Natural killer cell (primary cell): ENCODE results near the gene SPOCK1. TPM values are rescaled to one million over a fixed set of nuclear protein-coding genes. Genes with fewer than 3 reads are reported as not detected.

Experiments
- ATAC-seq, 3 donors: fragments of 150-1000 bp in 2 of 3; fragments of 200-7000 bp in 1 of 3; cut with Tn5 transposase; 1 replicate in 1 of 3; 2 replicates in 2 of 3; pipeline ENCODE4 v1.10.0; 2021; ENCODE audit warnings: mild to moderate bottlenecking in 2 of 3, moderate library complexity in 2 of 3
- DNase-seq, 2 donors: peaks; one replicate each; pipeline versions ENCODE4 v3.0.0 to v3.0.0-alpha.2; 2013 to 2021; ENCODE audit warnings: mixed read lengths in 1 of 2
- H3K27ac ChIP-seq: one replicate; pipeline ENCODE4 v1.5.1; 2013; ENCODE audit warnings: mild to moderate bottlenecking, low read length
- H3K27me3 ChIP-seq: one replicate; pipeline ENCODE4 v1.6.1; 2013; ENCODE audit warnings: low read length; ENCODE audit not compliant: control insufficient read depth, insufficient read depth
- H3K36me3 ChIP-seq: one replicate; pipeline ENCODE4 v1.6.1; 2013; ENCODE audit warnings: low read length; ENCODE audit not compliant: control insufficient read depth, insufficient read depth
- H3K4me1 ChIP-seq: one replicate; pipeline ENCODE4 v1.6.1; 2013; ENCODE audit warnings: low read length; ENCODE audit not compliant: control insufficient read depth, insufficient read depth
- H3K4me3 ChIP-seq: one replicate; pipeline ENCODE4 v1.5.1; 2013; ENCODE audit warnings: low read length
- H3K9me3 ChIP-seq: one replicate; pipeline ENCODE4 v1.6.1; 2013; ENCODE audit warnings: low read length; ENCODE audit not compliant: control insufficient read depth, insufficient read depth
- H3K27ac Mint-ChIP-seq, 2 donors: one replicate each; pipeline ENCODE4 v1.8.0; 2022; ENCODE audit warnings: mild to moderate bottlenecking in 2 of 2, mixed read lengths in 2 of 2, moderate library complexity in 1 of 2
- H3K27me3 Mint-ChIP-seq, 2 donors: one replicate each; pipeline ENCODE4 v1.8.0; 2022; ENCODE audit warnings: low read depth in 2 of 2, mixed read lengths in 2 of 2
- H3K36me3 Mint-ChIP-seq: one replicate; pipeline ENCODE4 v1.8.0; 2022; ENCODE audit warnings: mixed read lengths
- H3K4me1 Mint-ChIP-seq, 2 donors: one replicate each; pipeline ENCODE4 v1.8.0; 2022; ENCODE audit warnings: mixed read lengths in 2 of 2
- H3K4me3 Mint-ChIP-seq: one replicate; pipeline ENCODE4 v1.8.0; 2022; ENCODE audit warnings: mild to moderate bottlenecking, moderate library complexity, mixed read lengths
- H3K9me3 Mint-ChIP-seq, 2 donors: one replicate each; pipeline ENCODE4 v1.8.0; 2022; ENCODE audit warnings: mixed read lengths in 2 of 2
- WGBS: methylation state at CpG from one replicate; pipeline ENCODE4 v1.1.7; 2013; ENCODE audit warnings: missing lambda C conversion rate; ENCODE audit not compliant: insufficient coverage; 5-methylcytosine and 5-hydroxymethylcytosine counted together
- intact Hi-C: fragments of 100-400 bp; cut with micrococcal nuclease; formaldehyde crosslinking; loops from one replicate; pipeline ENCODE4 v1.14.2; 2022
- total RNA-seq, 4 donors: library from RNA; stranded (reverse); fragments of 120-200 nt in 1 of 4; gene quantifications; one replicate each; pipeline versions ENCODE4 v1.2.3 to v1.2.4, GENCODE V29; 2013 to 2022
- TF ChIP-seq, protein P1 (sequence below): fragments of 200-600 bp; IDR thresholded peaks from one replicate; pipeline ENCODE4 v1.8.0; 2022; ENCODE audit warnings: antibody characterized with exemption

Gene SPOCK1
- total RNA-seq, 3 donors from 2014 or later (not counting 1 experiment from before 2014, with no cell fraction given) = 0.09 to 1.6 (median 0.61) TPM

DNA sequence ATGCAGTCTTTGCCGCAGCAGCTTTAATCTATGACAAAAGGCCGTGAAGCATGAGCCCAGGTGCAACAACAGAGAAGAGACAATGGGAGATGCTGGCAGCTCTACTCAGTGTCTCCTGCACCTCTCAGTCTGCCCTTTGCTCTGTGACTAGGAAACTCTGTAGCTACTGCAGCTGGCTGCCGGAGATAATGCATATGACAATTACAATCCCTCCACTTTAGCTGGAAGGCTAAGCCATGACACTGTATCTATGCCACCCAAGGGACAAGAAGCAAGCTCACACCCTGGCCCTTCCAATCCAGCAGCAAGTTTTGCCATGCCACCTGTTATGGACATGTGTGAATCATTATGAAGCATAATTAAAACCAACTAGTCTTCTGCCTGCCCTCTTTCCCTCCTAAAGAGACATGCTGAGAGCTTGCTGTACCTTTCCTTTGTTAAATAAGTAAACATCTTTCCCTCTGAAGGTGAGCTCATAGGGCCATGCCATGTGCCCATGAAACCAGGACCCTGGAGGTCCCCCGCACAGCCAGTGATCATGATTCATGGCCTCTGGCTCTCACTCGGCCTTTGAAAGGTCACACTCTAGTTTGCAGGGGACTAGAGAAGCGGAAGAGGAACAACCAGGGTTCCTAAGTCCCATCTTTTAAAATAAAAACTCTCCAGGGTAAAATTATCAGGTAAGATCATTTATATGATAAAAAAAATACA, 219.4 kb downstream of the SPOCK1 start:
- no peak overlapping the region for H3K27ac Mint-ChIP-seq
- no peaks in the 10 kb centered on the region for H3K4me1 ChIP-seq
- no peaks in the 10 kb centered on the region for H3K4me1 Mint-ChIP-seq
- TF ChIP-seq, protein P1, sequence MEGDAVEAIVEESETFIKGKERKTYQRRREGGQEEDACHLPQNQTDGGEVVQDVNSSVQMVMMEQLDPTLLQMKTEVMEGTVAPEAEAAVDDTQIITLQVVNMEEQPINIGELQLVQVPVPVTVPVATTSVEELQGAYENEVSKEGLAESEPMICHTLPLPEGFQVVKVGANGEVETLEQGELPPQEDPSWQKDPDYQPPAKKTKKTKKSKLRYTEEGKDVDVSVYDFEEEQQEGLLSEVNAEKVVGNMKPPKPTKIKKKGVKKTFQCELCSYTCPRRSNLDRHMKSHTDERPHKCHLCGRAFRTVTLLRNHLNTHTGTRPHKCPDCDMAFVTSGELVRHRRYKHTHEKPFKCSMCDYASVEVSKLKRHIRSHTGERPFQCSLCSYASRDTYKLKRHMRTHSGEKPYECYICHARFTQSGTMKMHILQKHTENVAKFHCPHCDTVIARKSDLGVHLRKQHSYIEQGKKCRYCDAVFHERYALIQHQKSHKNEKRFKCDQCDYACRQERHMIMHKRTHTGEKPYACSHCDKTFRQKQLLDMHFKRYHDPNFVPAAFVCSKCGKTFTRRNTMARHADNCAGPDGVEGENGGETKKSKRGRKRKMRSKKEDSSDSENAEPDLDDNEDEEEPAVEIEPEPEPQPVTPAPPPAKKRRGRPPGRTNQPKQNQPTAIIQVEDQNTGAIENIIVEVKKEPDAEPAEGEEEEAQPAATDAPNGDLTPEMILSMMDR = no peak
- H3K27me3 ChIP-seq = no peaks in the 10 kb centered on the region
- no peaks in the 10 kb centered on the region for H3K9me3 ChIP-seq
- H3K4me3 Mint-ChIP-seq = no peak overlapping the region
- no peak overlapping the region for H3K4me3 ChIP-seq
- no peak for ATAC-seq
- DNase-seq = no peak
- peaks cover 3 to 8% of the 10 kb centered on the region in 2 donors for H3K27me3 Mint-ChIP-seq
- WGBS = 88% methylated on average over 5 of the region's 6 CpGs
- no peaks in the 10 kb centered on the region for H3K36me3 Mint-ChIP-seq
- intact Hi-C loops = no loop called here
- peaks cover 0 to 2% of the 10 kb centered on the region in 2 donors for H3K9me3 Mint-ChIP-seq
- H3K27ac ChIP-seq = no peak overlapping the region
- no peaks in the 10 kb centered on the region for H3K36me3 ChIP-seq

DNA sequence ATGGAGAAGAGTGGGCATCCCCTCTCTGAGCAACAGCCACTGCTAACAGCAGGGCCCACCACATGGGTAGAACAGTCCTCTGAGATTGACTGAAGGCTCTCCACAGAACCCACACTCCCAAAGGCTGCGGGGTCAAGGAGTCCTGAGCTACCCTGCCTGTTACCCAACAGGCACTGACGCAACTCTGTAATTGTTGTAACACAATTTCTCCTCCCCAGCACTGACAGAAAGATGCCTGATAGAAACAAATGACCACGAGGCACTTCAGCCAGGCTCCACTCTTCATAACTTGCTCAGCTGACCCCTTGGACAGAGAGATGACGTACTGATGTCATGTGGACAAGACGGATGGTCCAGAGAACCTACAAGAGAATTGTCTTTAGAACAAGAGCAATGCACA, 220.7 kb downstream of the SPOCK1 start:
- DNase-seq (no peak), ATAC-seq (no peak)
- H3K27ac ChIP-seq = no peak overlapping the region
- intact Hi-C loops = no loop called here
- no peaks in the 10 kb centered on the region for H3K36me3 Mint-ChIP-seq
- TF ChIP-seq, protein P1 = no peak
- no peak overlapping the region for H3K27ac Mint-ChIP-seq
- no peaks in the 10 kb centered on the region for H3K4me1 Mint-ChIP-seq
- H3K36me3 ChIP-seq = no peaks in the 10 kb centered on the region
- H3K9me3 Mint-ChIP-seq = peaks cover 0 to 2% of the 10 kb centered on the region in 2 donors
- H3K4me1 ChIP-seq = no peaks in the 10 kb centered on the region
- 78% methylated on average over 5 of the region's 5 CpGs for WGBS
- H3K27me3 Mint-ChIP-seq = peaks cover 3 to 8% of the 10 kb centered on the region in 2 donors
- H3K9me3 ChIP-seq = no peaks in the 10 kb centered on the region
- no peaks in the 10 kb centered on the region for H3K27me3 ChIP-seq
- H3K4me3 Mint-ChIP-seq = no peak overlapping the region
- no peak overlapping the region for H3K4me3 ChIP-seq

- no peaks in the 10 kb centered on the region for H3K36me3 Mint-ChIP-seq
- ATAC-seq = no peak
- H3K4me3 Mint-ChIP-seq = no peak overlapping the region
- Histone ChIP-seq H3K9me3 (no peaks in the 10 kb centered on the region), H3K4me1 (no peaks in the 10 kb centered on the region), H3K27ac (no peak overlapping the region), H3K27me3 (no peaks in the 10 kb centered on the region), H3K4me3 (no peak overlapping the region), H3K36me3 (no peaks in the 10 kb centered on the region)
- WGBS = 89% methylated on average over 2 of the region's 2 CpGs
- DNase-seq = no peak
- intact Hi-C loops = no loop called here
- no peaks in the 10 kb centered on the region for H3K4me1 Mint-ChIP-seq
- no peak overlapping the region for H3K27ac Mint-ChIP-seq
- TF ChIP-seq, protein P1 = no peak
- H3K27me3 Mint-ChIP-seq = peaks cover 0 to 8% of the 10 kb centered on the region in 2 donors
- H3K9me3 Mint-ChIP-seq = peaks cover 0 to 2% of the 10 kb centered on the region in 2 donors
Measured at GRCh38 chr5:137275083-137275482, 224.0 kb downstream of the SPOCK1 start.

DNA sequence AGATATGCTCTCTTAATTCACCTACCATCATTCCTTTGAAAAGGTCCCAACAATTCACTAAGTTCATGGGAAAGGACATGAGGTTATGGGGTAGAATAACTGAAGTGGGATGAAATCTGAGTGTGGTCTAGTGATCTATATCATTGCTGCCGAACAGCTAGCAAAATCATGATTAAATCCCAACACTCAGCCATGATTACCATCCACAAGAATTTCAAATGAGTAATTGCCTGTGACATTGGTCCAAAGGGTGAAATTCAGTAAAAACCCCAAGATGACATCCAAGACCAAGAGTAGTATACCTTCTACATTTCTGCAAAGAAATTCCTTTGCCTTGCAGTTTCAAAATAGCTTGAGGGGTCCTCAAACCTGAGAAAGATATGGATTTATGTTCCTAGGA, 225.6 kb downstream of the SPOCK1 start:
- Histone ChIP-seq H3K36me3 (no peaks in the 10 kb centered on the region), H3K9me3 (no peaks in the 10 kb centered on the region), H3K4me3 (no peak overlapping the region), H3K4me1 (no peaks in the 10 kb centered on the region), H3K27ac (no peak overlapping the region), H3K27me3 (no peaks in the 10 kb centered on the region)
- intact Hi-C loops = no loop called here
- 91% methylated on average over 1 of the region's 1 CpG for WGBS
- ATAC-seq (no peak), DNase-seq (no peak)
- Mint-ChIP-seq H3K4me1 (no peaks in the 10 kb centered on the region), H3K27me3 (peaks cover 0 to 8% of the 10 kb centered on the region in 2 donors), H3K4me3 (no peak overlapping the region), H3K36me3 (no peaks in the 10 kb centered on the region), H3K27ac (no peak overlapping the region), H3K9me3 (peaks cover 0 to 2% of the 10 kb centered on the region in 2 donors)
- TF ChIP-seq, protein P1 = no peak
